ENCODE measurements around the gene CPN1.

Gene CPN1

GRCh38 chr10:99995269-99995668 lies 86.4 kb downstream of the CPN1 start:
- DNase-seq: no peak

GRCh38 chr10:99994801-99995200 lies 86.9 kb downstream of the CPN1 start:
- DNase-seq: no peak

GRCh38 chr10:99993701-99994689 lies 87.7 kb downstream of the CPN1 start:
- peak; percentile 3 for DNase-seq
